Transverse colon (tissue), 4 donors: ENCODE results near the gene PPFIA4. TPM values are rescaled to one million over a fixed set of nuclear protein-coding genes. Genes with fewer than 3 reads are reported as not detected.
A peak's percentile ranks its signal among the peaks of the same experiment; 100 is the strongest.

Experiments used
- DNase-seq: peaks from one replicate; pipeline ENCODE4 v3.0.0-alpha.2; 2019
- H3K27ac ChIP-seq, 4 donors: fragments of 200-600 bp; sonication (generic); 2 replicates each; pipeline ENCODE4 v1.5.1; 2016 to 2018; ENCODE audit warnings: inconsistent platforms in 4 of 4
- H3K27me3 ChIP-seq: fragments of 200-600 bp; sonication (generic); 2 replicates; pipeline ENCODE4 v1.5.1; 2017; ENCODE audit warnings: inconsistent platforms
- H3K36me3 ChIP-seq, 4 donors: fragments of 200-600 bp; sonication (generic); 2 replicates each; pipeline ENCODE4 v1.5.1; 2017 to 2019; ENCODE audit warnings: inconsistent platforms in 4 of 4
- H3K4me1 ChIP-seq, 4 donors: fragments of 200-600 bp; sonication (generic); 2 replicates each; pipeline ENCODE4 v1.5.1; 2017 to 2020; ENCODE audit warnings: inconsistent platforms in 4 of 4
- H3K4me3 ChIP-seq, 4 donors: fragments of 200-600 bp; sonication (generic); 1 replicate in 1 of 4; 2 replicates in 3 of 4; pipeline versions ENCODE4 v1.5.1 to v1.6.1; 2017 to 2019; ENCODE audit warnings: inconsistent platforms in 4 of 4
- H3K9me3 ChIP-seq, 2 donors: fragments of 200-600 bp; sonication (generic); 2 replicates each; pipeline ENCODE4 v1.5.1; 2017 to 2019; ENCODE audit warnings: inconsistent platforms in 2 of 2
- CTCF ChIP-seq, 5 experiments: fragments of 200-600 bp in 3 of 5; fragments of 450-650 bp in 2 of 5; sonication (generic) in 3 of 5; IDR thresholded peaks; 1 replicate in 2 of 5; 2 replicates in 3 of 5; pipeline ENCODE4 v1.5.1; 2016 to 2017; ENCODE audit warnings: antibody characterized with exemption in 5 of 5, inconsistent platforms in 3 of 5, mild to moderate bottlenecking in 2 of 5, moderate library complexity in 1 of 5
- EP300 ChIP-seq: sonication (generic); formaldehyde crosslinking; IDR thresholded peaks from one replicate; pipeline ENCODE4 v1.6.1; 2017; ENCODE audit warnings: antibody characterized with exemption, low read depth
- POLR2A ChIP-seq: fragments of 450-650 bp; IDR thresholded peaks from one replicate; pipeline ENCODE4 v1.6.1; 2016; ENCODE audit warnings: antibody characterized with exemption, mild to moderate bottlenecking, moderate library complexity
- POLR2AphosphoS5 ChIP-seq, 3 donors: sonication (generic); formaldehyde crosslinking; IDR thresholded peaks; one replicate each; pipeline ENCODE4 v1.6.1; 2016; ENCODE audit warnings: antibody characterized with exemption in 3 of 3
- WGBS, 2 donors: methylation state at CpG; one replicate each; pipeline ENCODE4 v1.1.5; 2018; ENCODE audit warnings: low coverage in 1 of 2; 5-methylcytosine and 5-hydroxymethylcytosine counted together
- in situ Hi-C, 4 donors: fragments of 200-750 bp; cut with MboI; loops; one replicate each; pipeline versions ENCODE4 v1.15.0 to v1.15.1; 2017; ENCODE audit warnings: low sequenced_read_pairs in 3 of 4, low pct_ligation_motif_present in 1 of 4, low pct_unique_long_range_greater_than_20kb in 1 of 4
- intact Hi-C: fragments of 100-400 bp; cut with DNase I; formaldehyde crosslinking; loops from one replicate; pipeline ENCODE4 v1.15.1; 2023; ENCODE audit warnings: low total_unique reads
- total RNA-seq, 4 donors: library from RNA; depleted of rRNA; stranded (reverse); fragments of >200 nt; gene quantifications; one replicate each; pipeline ENCODE4 v1.1.0, GENCODE V29; 2016

PPFIA4 gene
- total RNA-seq, 4 donors from 2014 or later = 0.41 to 1.1 (median 0.48) TPM; not detected in 1

GRCh38 chr1:203076031-203076511 is 49.8 kb downstream of the PPFIA4 start:
- 35 to 55% methylated on average over 6 to 30 of the region's 30 CpGs for WGBS, 2 donors
- in situ Hi-C loops = no loop called here
- no peaks in the 10 kb centered on the region for H3K9me3 ChIP-seq

GRCh38 chr1:203077367-203077766 is 51.1 kb downstream of the PPFIA4 start:
- H3K9me3 ChIP-seq = no peaks in the 10 kb centered on the region
- 89% methylated on average over 3 of the region's 3 CpGs; no CpG with 5 or more reads in 1 of the 2 donors for WGBS, 2 donors
- H3K36me3 ChIP-seq = no peaks in the 10 kb centered on the region
- H3K4me3 ChIP-seq = no peak overlapping the region
- no peak overlapping the region for H3K27ac ChIP-seq
- no peak for DNase-seq
- intact Hi-C loops = no loop called here
- peaks cover 46% of the 10 kb centered on the region for H3K27me3 ChIP-seq
- peaks cover 0 to 8% (median 3%) of the 10 kb centered on the region in 4 donors for H3K4me1 ChIP-seq
- TF ChIP-seq POLR2AphosphoS5 (IDR thresholded peaks at IDR 0.05) = no peak
- TF ChIP-seq CTCF (IDR thresholded peaks at IDR 0.05) = no peak
- TF ChIP-seq POLR2A = no peak
- in situ Hi-C loops = no loop called here

More at GRCh38 chr1:203076031-203076511, 49.8 kb downstream of the PPFIA4 start:
- peaks cover 39% of the 10 kb centered on the region for H3K27me3 ChIP-seq
- H3K36me3 ChIP-seq = no peaks in the 10 kb centered on the region
- TF ChIP-seq CTCF (IDR thresholded peaks at IDR 0.05) (no peak), POLR2AphosphoS5 (IDR thresholded peaks at IDR 0.05) (no peak), POLR2A (no peak), EP300 (no peak)
- H3K4me1 ChIP-seq = peaks cover 0 to 8% (median 3%) of the 10 kb centered on the region in 4 donors
- intact Hi-C loops = no loop called here
- no peak overlapping the region for H3K27ac ChIP-seq
- DNase-seq = no peak
- H3K4me3 ChIP-seq = peak overlapping the region in 2 of 4 donors; percentile 20 to 45

GRCh38 chr1:203077956-203078355 is 51.7 kb downstream of the PPFIA4 start:
- intact Hi-C loops (no loop called here), in situ Hi-C loops (no loop called here)
- Histone ChIP-seq H3K27ac (no peak overlapping the region), H3K4me3 (no peak overlapping the region), H3K9me3 (no peaks in the 10 kb centered on the region), H3K4me1 (peaks cover 0 to 8% (median 3%) of the 10 kb centered on the region in 4 donors), H3K27me3 (peaks cover 46% of the 10 kb centered on the region), H3K36me3 (no peaks in the 10 kb centered on the region)
- DNase-seq = no peak
- 100% methylated on average over 2 of the region's 2 CpGs; no CpG with 5 or more reads in 1 of the 2 donors for WGBS, 2 donors
- TF ChIP-seq CTCF (IDR thresholded peaks at IDR 0.05) (no peak), POLR2AphosphoS5 (IDR thresholded peaks at IDR 0.05) (no peak), EP300 (no peak), POLR2A (no peak)

GRCh38 chr1:203078478-203078877 is 52.2 kb downstream of the PPFIA4 start:
- Histone ChIP-seq H3K4me3 (no peak overlapping the region), H3K4me1 (peaks cover 0 to 8% (median 3%) of the 10 kb centered on the region in 4 donors), H3K27me3 (peaks cover 45% of the 10 kb centered on the region), H3K9me3 (no peaks in the 10 kb centered on the region), H3K36me3 (no peaks in the 10 kb centered on the region), H3K27ac (no peak overlapping the region)
- no peak for DNase-seq
- WGBS, 2 donors = 0 to 61% methylated on average over 1 to 3 of the region's 3 CpGs
- intact Hi-C loops = no loop called here
- in situ Hi-C loops = no loop called here
- TF ChIP-seq CTCF (IDR thresholded peaks at IDR 0.05) (no peak), EP300 (no peak), POLR2A (no peak), POLR2AphosphoS5 (IDR thresholded peaks at IDR 0.05) (no peak)
